GM19467 (cell line): Measurements from ENCODE around the gene CAST.
"Not testable (repeated sequence)": the region's sequence is repeated elsewhere in the genome, so short reads cannot be mapped to it uniquely, and the experiment has no call there.

ENCODE experiments used
- ATAC-seq: cut with Tn5 transposase; IDR thresholded peaks from one replicate; pipeline ENCODE4 v1.9.1; 2021; ENCODE audit warnings: mild to moderate bottlenecking, moderate library complexity; ENCODE audit not compliant: unreplicated experiment

Gene CAST

GRCh38 chr5:96743805-96744204 lies 81.6 kb downstream of the CAST start:
- ATAC-seq, result no peak

GRCh38 chr5:96744218-96744617 lies 82.0 kb downstream of the CAST start:
- ATAC-seq, result not testable (repeated sequence)

- no peak for ATAC-seq
Measured at GRCh38 chr5:96745025-96745424, 82.8 kb downstream of the CAST start.

GRCh38 chr5:96745844-96746531 lies 83.8 kb downstream of the CAST start:
- no peak for ATAC-seq

GRCh38 chr5:96747720-96748119 lies 85.5 kb downstream of the CAST start:
- ATAC-seq, result no peak

- ATAC-seq, result no peak
Measured at GRCh38 chr5:96750110-96750822, 88.1 kb downstream of the CAST start.

GRCh38 chr5:96751203-96752169 lies 89.3 kb downstream of the CAST start:
- no peak for ATAC-seq

- ATAC-seq, result no peak
Measured at GRCh38 chr5:96752341-96753016, 90.3 kb downstream of the CAST start.

- no peak for ATAC-seq
Measured at GRCh38 chr5:96753017-96753397, 90.8 kb downstream of the CAST start.

GRCh38 chr5:96753848-96754247 lies 91.7 kb downstream of the CAST start:
- ATAC-seq, result no peak

GRCh38 chr5:96755851-96756250 lies 93.7 kb downstream of the CAST start:
- ATAC-seq, result no peak

GRCh38 chr5:96756985-96757384 lies 94.8 kb downstream of the CAST start:
- no peak for ATAC-seq

- ATAC-seq, result no peak
Measured at GRCh38 chr5:96758621-96759020, 96.4 kb downstream of the CAST start.

GRCh38 chr5:96761618-96762017 lies 99.4 kb downstream of the CAST start:
- no peak for ATAC-seq

GRCh38 chr5:96763026-96763425 lies 100.8 kb downstream of the CAST start:
- no peak for ATAC-seq

GRCh38 chr5:96765043-96765442 lies 102.9 kb downstream of the CAST start:
- no peak for ATAC-seq

GRCh38 chr5:96768708-96769251 lies 106.6 kb downstream of the CAST start:
- no peak for ATAC-seq

GRCh38 chr5:96771395-96771794 lies 109.2 kb downstream of the CAST start:
- ATAC-seq, result no peak

GRCh38 chr5:96772111-96772510 lies 109.9 kb downstream of the CAST start:
- ATAC-seq, result no peak

- ATAC-seq, result no peak
Measured at GRCh38 chr5:96772542-96772941, 110.4 kb downstream of the CAST start.

- ATAC-seq, result no peak
Measured at GRCh38 chr5:96775050-96775449, 112.9 kb downstream of the CAST start.
